ENCODE measurements around the gene ZNF664.

ZNF664 gene

GRCh38 chr12:123990511-123990910 is 17.5 kb downstream of the ZNF664 start:
- DNase-seq (ENCODE audit: low spot score) = no peak

- DNase-seq (ENCODE audit: low spot score) = no peak
These were observed 18.4 kb downstream of the ZNF664 start for GRCh38 chr12:123991372-123991951.

DNA sequence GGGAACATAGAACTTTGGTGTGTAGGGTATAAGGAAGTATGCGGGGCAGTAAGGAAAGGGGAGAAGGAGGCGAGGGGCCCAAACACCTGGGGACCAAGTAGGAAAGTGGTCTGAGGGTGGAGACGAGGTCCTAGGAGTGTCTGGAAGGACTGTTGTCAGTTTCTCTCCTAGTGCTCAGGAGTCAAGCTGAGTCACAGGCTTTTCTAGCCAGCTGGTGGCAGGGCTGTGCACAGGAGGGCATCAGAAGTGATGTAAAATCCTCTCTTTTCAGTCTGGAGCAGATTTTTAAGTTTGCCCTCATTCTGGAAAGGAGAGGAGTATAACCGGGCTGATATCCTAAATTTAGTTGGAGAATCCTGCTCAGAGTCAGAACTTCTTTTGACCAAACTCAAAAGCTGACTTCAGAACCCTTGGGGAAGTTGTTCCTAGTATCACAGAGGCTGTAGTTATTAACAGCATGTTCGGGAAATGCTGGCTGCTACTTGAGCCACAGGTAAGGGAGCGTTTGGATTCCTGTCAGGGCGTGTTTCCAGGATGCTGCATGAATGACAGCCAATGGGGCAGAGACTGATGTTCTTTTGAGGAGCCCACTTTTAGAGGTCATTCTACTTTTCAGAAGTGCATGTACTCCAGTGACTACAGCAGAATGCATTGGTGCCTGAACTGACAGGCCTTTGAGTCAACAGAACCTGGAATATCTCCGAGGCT is 19.3 kb downstream of the ZNF664 start:
- no peak for DNase-seq (ENCODE audit: low spot score)

- no peak for DNase-seq (ENCODE audit: low spot score)
These were observed 22.2 kb downstream of the ZNF664 start for GRCh38 chr12:123995023-123995748.

DNA sequence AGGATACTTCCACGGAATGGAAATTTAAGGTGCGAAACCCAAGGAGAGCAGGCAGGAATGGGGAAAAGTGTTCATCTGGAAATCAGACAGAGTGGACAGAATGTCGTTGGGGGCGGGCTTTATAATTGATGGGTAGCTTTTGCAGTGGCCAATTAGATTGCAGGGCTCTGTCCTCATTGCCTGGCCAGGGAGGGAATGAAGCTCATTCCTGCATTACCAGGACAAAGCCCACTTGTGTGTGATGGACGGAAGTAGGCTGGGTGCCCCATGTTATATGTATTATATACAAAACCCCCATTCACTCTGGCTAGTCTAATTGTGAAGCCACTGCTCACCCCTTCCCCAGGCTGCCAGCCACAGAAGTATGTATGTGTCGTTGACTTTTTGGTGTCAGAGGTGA is 23.6 kb downstream of the ZNF664 start:
- DNase-seq (ENCODE audit: low spot score) = no peak

GRCh38 chr12:123997033-123997822 is 24.2 kb downstream of the ZNF664 start:
- no peak for DNase-seq (ENCODE audit: low spot score)

GRCh38 chr12:123997908-123998307 is 24.9 kb downstream of the ZNF664 start:
- DNase-seq (ENCODE audit: low spot score) = no peak

- DNase-seq (ENCODE audit: low spot score) = no peak
These were observed 25.5 kb downstream of the ZNF664 start for GRCh38 chr12:123998344-123998990.

DNA sequence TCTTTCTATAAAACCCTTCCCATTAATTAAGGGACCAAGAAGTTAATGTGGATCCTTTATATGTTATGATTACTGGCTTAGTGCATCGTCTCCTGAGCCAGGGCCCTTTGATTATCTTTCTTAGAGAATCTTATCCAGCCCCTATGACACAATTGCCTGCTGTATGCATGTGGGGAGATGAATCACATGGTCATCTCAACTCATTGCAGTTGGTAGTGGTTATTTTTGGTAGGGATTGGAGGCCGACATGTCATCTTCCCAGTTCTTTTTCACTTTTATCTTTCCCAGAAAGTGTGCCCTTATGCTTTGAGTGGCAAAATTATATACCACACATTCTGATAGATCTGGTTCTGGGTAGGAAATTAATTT is 26.0 kb downstream of the ZNF664 start:
- DNase-seq (ENCODE audit: low spot score) = no peak

DNA sequence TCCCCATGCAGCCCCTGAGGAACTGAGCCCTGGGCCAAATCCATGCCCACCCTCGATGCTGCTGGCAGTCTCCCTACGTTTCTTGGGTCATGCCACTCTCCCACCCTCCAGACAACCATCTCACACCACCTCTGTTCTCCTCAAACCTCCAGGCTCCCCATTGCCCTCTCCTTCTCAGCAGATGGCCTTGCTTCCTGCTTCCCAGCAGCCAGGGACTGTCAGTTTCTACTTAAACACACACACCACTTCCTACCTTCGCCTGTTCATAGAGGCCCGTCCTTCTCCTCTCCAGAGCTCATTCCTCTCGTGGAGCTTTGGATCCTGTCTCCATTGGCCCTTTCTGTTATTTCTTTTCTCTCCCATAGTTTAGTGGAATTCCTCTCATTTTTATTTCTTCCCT is 27.1 kb downstream of the ZNF664 start:
- DNase-seq (ENCODE audit: low spot score) = no peak

GRCh38 chr12:124001343-124001742 is 28.3 kb downstream of the ZNF664 start:
- no peak for DNase-seq (ENCODE audit: low spot score)

GRCh38 chr12:124002021-124002644 is 29.1 kb downstream of the ZNF664 start:
- DNase-seq (ENCODE audit: low spot score) = no peak

DNA sequence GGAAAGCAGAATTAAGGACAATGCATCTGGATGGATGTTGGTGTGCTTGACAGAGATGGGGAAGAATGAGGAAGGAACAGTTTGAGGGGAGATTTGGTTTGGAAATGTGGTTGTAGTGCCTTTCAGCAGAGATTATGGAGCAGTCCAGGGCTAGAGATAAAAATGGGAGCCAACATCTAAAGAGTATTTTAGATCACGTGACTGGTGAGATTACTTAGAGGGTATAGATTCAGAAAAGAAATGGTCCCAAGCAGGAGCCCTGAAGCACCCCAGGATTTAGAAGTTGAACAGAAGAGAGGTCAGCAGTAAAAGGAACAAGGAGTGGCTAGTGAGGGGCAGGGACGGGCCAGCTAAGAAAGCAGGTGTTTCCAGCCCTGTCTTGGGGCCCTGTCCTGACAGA is 29.6 kb downstream of the ZNF664 start:
- DNase-seq (ENCODE audit: low spot score) = no peak

GRCh38 chr12:124004233-124004875 is 31.3 kb downstream of the ZNF664 start:
- DNase-seq (ENCODE audit: low spot score) = no peak

GRCh38 chr12:124006085-124006845 is 33.2 kb downstream of the ZNF664 start:
- DNase-seq (ENCODE audit: low spot score) = no peak

GRCh38 chr12:124006846-124007713 is 34.1 kb downstream of the ZNF664 start:
- DNase-seq (ENCODE audit: low spot score) = no peak

GRCh38 chr12:124007826-124008570 is 35.0 kb downstream of the ZNF664 start:
- no peak for DNase-seq (ENCODE audit: low spot score)

DNA sequence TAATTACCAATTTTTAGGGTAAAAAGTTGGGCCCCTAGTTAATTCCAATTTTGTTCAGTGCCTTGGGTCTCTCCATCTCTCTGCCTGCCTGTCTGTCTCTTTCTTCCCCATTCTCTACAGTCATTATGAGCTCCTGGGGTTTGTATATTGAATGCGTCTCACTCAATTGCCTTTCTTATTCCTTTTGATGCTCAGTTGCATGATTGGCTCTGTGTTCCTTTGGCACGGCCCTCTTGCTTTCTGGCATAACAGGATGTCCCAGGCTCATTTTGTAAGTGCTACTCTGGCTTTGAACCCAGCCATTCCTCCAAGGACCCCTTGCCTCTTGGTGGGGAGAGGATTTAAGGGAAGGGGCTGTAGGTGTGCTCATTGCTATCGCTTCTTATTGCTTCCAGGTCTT is 35.6 kb downstream of the ZNF664 start:
- DNase-seq (ENCODE audit: low spot score) = no peak

- no peak for DNase-seq (ENCODE audit: low spot score)
These were observed 36.8 kb downstream of the ZNF664 start for GRCh38 chr12:124009781-124010180.

Data from RKO (cell line).